Fibroblast of upper back skin (primary cell): ENCODE measurements around the gene CTCFL.

ENCODE experiments used
- DNase-seq: peaks from one replicate; pipeline ENCODE4 v3.0.0-alpha.2; 2013

The CTCFL gene

GRCh38 chr20:57461726-57462125, 63.2 kb downstream of the CTCFL start:
- no peak for DNase-seq

GRCh38 chr20:57460781-57461465, 64.0 kb downstream of the CTCFL start:
- no peak for DNase-seq

DNA sequence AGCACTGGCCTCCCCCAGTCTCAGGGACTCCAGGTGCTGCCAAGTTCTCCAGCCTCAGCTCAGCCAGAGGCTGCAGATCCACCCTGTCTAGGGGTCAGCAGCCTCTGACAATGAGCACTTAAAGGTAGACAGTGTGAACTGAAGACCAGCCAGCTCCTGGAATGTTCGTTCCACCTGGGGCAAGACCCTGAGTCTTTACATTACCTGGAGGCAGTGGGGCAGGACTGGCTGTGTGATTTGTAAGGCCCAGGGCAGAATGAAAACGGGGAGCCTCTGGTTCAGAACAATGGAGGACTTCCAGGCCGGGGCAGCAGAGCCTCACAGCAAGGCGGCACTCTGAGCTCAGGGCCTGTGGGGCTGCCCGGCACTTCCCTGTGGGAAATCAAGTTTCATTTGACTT, 65.0 kb downstream of the CTCFL start:
- no peak for DNase-seq

- no peak for DNase-seq
Measured at GRCh38 chr20:57459278-57459677, 65.7 kb downstream of the CTCFL start.

DNA sequence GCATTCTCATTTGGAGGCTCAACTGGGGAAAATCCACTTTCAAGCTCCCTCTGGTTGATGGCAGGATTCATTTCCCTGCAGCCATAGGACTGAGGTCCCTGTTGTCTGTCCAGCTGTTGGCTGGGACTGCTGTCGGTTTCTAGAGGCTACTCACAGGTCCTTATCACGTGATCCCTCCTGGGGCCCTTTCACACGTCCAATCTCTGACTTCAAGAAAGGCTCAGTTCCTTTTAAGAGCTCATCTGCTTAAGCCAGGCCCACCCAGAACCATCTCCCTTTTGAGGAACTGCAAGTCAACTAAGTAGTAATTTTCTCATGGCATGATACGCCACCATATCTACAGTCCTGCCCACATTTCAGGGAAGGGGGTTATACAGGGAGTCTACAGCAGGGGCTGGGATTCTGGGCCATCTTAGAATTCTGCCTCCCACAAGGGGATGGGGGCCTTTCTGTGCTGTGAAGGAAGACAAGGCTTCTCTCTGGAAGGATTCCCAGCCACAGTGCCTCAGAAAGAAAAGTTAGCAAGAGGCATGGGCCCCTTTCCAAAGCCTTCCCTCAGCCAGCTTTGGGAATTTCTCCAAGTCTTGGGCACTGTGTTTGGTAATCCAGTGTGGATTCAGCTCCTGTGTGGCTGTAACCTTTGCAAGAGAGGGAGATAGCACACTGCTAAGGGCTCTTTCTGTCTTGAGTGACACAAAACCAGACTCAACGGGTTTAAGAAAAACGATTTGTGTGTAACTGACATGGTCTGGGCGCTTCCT, 66.4 kb downstream of the CTCFL start:
- no peak for DNase-seq

- DNase-seq: no peak
Measured at GRCh38 chr20:57457243-57458095, 67.5 kb downstream of the CTCFL start.

DNA sequence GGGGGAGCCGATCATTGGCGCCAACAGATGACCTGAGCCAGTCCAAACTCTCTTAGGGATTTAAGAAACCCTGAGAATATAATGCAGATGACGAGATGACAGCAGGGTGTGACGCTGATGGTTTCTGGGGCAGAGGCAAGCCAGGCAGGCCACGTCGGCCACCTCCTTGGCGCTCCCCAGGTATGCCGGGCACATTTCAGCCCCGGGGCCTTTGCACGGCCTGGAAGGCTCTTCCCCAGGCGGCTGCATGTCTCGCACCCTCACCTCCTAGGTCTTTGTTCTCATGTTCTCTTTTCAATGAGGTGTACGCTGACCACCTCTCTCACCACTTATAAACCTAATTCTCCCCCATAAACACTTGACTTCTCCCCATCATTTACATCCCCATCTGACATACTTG, 68.8 kb downstream of the CTCFL start:
- DNase-seq: no peak

DNA sequence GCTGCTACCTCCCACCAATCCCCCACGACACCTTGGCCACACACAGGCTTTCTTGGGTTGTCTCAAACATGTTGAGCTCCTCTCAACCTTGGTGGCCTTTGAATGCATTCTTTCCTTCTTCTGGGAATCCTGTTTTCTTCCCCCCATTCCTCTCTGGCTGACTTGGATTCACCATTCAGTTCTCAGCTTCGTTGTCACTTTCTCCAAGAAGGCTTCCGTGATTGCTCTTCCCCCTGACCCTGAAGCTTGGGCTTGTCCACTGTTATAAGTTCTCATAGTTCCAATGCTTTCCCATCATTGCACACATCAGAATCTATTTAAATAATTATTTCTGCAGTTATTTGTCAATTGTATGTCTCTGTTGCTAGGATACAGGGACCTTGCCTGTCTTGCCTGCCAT, 69.6 kb downstream of the CTCFL start:
- no peak for DNase-seq

GRCh38 chr20:57451795-57452661, 72.9 kb downstream of the CTCFL start:
- no peak for DNase-seq

DNA sequence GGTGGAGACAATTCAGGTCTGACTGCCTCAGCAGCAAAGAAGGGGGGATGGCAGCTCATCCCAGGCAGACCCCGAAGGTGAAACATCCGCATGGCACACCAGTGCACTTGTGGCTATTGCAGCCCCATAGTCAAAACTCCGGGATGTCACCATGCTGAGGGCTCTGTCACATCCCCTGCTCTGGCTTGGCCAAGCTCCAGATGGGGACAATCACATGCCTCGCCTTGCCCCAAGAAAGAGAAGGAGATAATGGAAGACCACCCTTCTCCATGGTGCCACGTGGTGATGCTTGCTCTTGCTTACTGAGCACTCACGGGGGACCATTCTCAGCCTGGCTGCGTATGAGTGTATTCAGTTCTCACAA, 73.5 kb downstream of the CTCFL start:
- no peak for DNase-seq

- DNase-seq: no peak
Measured at GRCh38 chr20:57450931-57451330, 74.0 kb downstream of the CTCFL start.

GRCh38 chr20:57450419-57450818, 74.5 kb downstream of the CTCFL start:
- DNase-seq: no peak

DNA sequence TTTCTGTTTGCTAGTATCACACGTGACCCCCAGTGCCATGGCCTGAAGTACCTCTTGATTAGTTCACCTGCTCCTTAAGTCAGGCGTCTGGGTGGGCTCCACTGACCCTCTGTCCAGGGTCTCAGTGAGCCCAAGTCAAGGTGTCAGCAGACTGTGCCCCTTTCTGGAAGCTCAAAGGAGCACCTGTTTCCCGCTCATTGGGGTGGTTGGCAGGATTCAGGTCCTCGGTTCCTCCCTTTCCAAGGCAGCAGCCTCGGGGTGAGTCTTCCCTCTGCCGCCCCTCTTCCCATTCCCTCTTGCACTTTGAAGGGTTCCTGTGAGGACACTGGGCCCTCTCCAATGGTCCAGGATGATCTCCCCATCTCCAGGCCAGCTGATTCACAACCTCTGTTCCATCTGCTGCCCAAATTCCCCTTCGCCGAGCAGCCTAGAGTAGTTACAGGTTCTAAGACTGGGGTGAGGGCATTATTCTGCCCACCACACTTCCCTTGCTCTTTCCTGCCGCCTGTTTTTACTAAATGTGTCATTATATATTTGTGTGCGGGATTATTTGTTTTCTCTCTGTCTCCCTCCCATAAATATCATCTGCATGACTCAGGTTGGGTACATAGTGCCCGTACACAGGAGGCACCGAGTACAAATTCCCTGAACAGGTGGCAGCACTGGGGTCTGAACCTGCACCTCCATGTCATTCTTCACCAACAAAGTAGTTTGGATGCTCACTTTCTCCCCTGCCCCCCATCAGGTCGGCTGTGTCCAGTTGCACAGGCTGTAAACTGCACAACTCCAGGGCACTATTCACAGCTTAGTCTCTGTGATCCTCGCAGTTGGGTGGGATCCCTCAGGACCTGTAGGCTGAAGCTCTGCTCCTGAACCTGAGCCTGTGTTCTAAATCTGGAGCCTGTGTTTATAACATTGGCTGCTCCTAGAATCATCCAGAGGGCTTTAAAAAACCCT, 75.3 kb downstream of the CTCFL start:
- DNase-seq: no peak

DNA sequence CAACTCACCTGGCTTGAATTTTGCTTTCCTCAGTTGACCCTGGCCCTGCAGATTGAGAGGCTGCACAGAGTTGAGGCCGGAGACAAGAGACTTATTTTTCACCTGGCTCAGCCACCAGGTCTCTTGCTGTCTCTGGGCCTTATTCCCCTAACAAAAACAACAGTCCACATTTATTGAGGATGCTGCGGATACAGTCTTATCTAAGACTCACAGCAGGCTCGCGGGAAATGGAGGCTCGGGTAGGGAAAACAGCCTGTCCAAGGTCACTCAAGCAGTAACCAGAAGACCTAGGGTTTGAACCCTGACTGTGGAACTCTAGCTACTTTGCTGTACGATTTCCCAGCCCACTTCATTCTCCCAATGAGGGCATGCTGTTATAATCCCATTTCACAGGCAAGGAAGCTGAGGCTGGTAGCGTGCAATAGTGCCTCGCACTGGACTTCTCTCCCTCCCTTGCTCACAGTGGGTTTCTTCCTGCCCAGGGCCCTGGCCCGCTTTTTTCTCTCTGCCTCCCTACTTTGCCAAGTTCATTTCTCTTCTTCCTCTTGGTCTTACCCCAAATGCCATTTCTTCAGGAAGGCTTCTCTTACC, 76.1 kb downstream of the CTCFL start:
- no peak for DNase-seq
